K562 (cell line): ENCODE measurements around the gene JAG2. TPM values are rescaled to one million over a fixed set of nuclear protein-coding genes. Genes with fewer than 3 reads are reported as not detected.

Experiments used
- ATAC-seq: fragments of 200-7000 bp; cut with Tn5 transposase; 3 replicates; pipeline ENCODE4 v1.9.1; 2020; ENCODE audit warnings: moderate library complexity
- BruUV-seq: library from RNA; stranded (reverse); fragments of 400-500 nt; replicated peaks from 2 replicates; lab custom pipeline; 2021; lab: Mats Ljungman, UMichigan
- CTCF ChIA-PET: fragments of 300-600 bp; formaldehyde crosslinking; extraction: SDS; loops from one replicate; lab custom pipeline; 2021; ENCODE audit warnings: low intra/inter-chr PET ratio; lab: Yijun Ruan, JAX
- POLR2A ChIA-PET: fragments of 300-600, 350-650 bp; sonication (Branson Sonifier 250); formaldehyde crosslinking; extraction: SDS; loops from one replicate; lab custom pipeline; 2021; ENCODE audit warnings: antibody characterized with exemption, inconsistent platforms; lab: Yijun Ruan, JAX
- DNase-seq, 4 experiments: peaks; one replicate each; pipeline versions ENCODE4 v3.0.0 to v3.0.0-alpha.2; 2011 to 2018; ENCODE audit warnings: low spot score in 3 of 4, mixed read lengths in 3 of 4; ENCODE audit errors: extremely low read depth in 1 of 4
- FAIRE-seq: peaks from 2 replicates; lab custom pipeline; 2011; peaks lifted over from hg19 to GRCh38; lab: Jason Lieb, UNC
- H2AFZ ChIP-seq: 2 replicates; pipeline ENCODE4 v1.6.0; 2011; ENCODE audit warnings: low read depth, low read length, control low read depth, inconsistent platforms
- H3K27ac ChIP-seq: fragments of 200-600 bp; 3 replicates; pipeline ENCODE4 v1.8.0; 2011; ENCODE audit warnings: low read depth, mild to moderate bottlenecking, control low read depth, inconsistent platforms, low read length, moderate library complexity, mixed read lengths; ENCODE audit errors: extremely low read depth
- H3K27me3 ChIP-seq, 2 experiments: fragments of 300-600 bp in 1 of 2; 2 replicates in 1 of 2; 3 replicates in 1 of 2; pipeline versions ENCODE4 v1.6.0 to v1.8.0; 2011; ENCODE audit warnings: inconsistent platforms in 2 of 2, low read length in 2 of 2, mild to moderate bottlenecking in 1 of 2, mixed read lengths in 1 of 2, moderate library complexity in 1 of 2; ENCODE audit not compliant: control insufficient read depth in 2 of 2, insufficient read depth in 2 of 2
- H3K36me3 ChIP-seq: fragments of 300-600 bp; 3 replicates; pipeline ENCODE4 v1.8.0; 2011; ENCODE audit warnings: mild to moderate bottlenecking, low read length, inconsistent platforms; ENCODE audit not compliant: control insufficient read depth, insufficient read depth
- H3K4me1 ChIP-seq, 2 experiments: fragments of 200-600 bp in 1 of 2; replicated peaks in 1 of 2; 2 replicates in 1 of 2; 3 replicates in 1 of 2; pipeline versions ENCODE4 v1.5.1 to v1.8.0; 2011; ENCODE audit warnings: inconsistent platforms in 2 of 2, low read length in 2 of 2, mild to moderate bottlenecking in 1 of 2, mixed read lengths in 1 of 2, moderate library complexity in 1 of 2; ENCODE audit not compliant: control insufficient read depth in 2 of 2, insufficient read depth in 2 of 2
- H3K4me2 ChIP-seq: 2 replicates; pipeline ENCODE4 v1.6.1; 2011; ENCODE audit warnings: low read length, control low read depth, inconsistent platforms, mixed read lengths; ENCODE audit not compliant: insufficient read depth
- H3K4me3 ChIP-seq: fragments of 200-600 bp; sonication (generic), shearing (Covaris generic); 2 replicates; pipeline ENCODE4 v1.5.1; 2016; ENCODE audit warnings: control low read depth, inconsistent platforms
- H3K79me2 ChIP-seq: fragments of 200-600 bp; 3 replicates; pipeline ENCODE4 v1.8.0; 2011; ENCODE audit warnings: low read length, inconsistent platforms; ENCODE audit not compliant: control insufficient read depth, insufficient read depth
- H3K9ac ChIP-seq, 2 experiments: 2 replicates each; pipeline versions ENCODE4 v1.6.0 to v1.6.1; 2011; ENCODE audit warnings: low read depth in 2 of 2, low read length in 2 of 2, control low read depth in 1 of 2, inconsistent platforms in 1 of 2, mild to moderate bottlenecking in 1 of 2, mixed read lengths in 1 of 2; ENCODE audit not compliant: insufficient read depth in 1 of 2
- H3K9me1 ChIP-seq: one replicate; pipeline ENCODE4 v1.6.0; 2011; ENCODE audit warnings: inconsistent platforms, mild to moderate bottlenecking, low read length, moderate library complexity; ENCODE audit not compliant: control insufficient read depth, insufficient read depth
- H3K9me3 ChIP-seq: replicated peaks from 2 replicates; pipeline ENCODE4 v1.5.1; 2011; ENCODE audit warnings: low read depth, low read length, inconsistent platforms; ENCODE audit not compliant: control insufficient read depth, insufficient read depth
- H4K20me1 ChIP-seq: replicated peaks from 2 replicates; pipeline ENCODE4 v1.6.1; 2011; ENCODE audit warnings: low read length, inconsistent platforms, mixed read lengths; ENCODE audit not compliant: control insufficient read depth, insufficient read depth
- CREB5 ChIP-seq: fragments of 250-450 bp; sonication (Bioruptor Pico); IDR thresholded peaks from 2 replicates; pipeline ENCODE4 v1.5.0; 2020; ENCODE audit warnings: mild to moderate bottlenecking
- HINFP ChIP-seq: fragments of 450-650 bp; conservative IDR thresholded peaks from 2 replicates; pipeline ENCODE4 v1.6.1; 2016; ENCODE audit warnings: missing genetic modification characterization, low read depth, mild to moderate bottlenecking, control low read depth, missing compliant biosample characterization
- TAF7 ChIP-seq: fragments of 450-650 bp; IDR thresholded peaks from 2 replicates; pipeline ENCODE4 v1.6.1; 2016; ENCODE audit warnings: missing genetic modification characterization, missing compliant biosample characterization
- USF2 ChIP-seq: sonication (generic); formaldehyde crosslinking; IDR thresholded peaks from 2 replicates; pipeline ENCODE4 v1.5.0; 2020; ENCODE audit warnings: missing genetic modification reagents
- ZKSCAN3 ChIP-seq: fragments of 250-450 bp; sonication (Bioruptor Pico); IDR thresholded peaks from 2 replicates; pipeline ENCODE4 v1.4.0; 2020
- WGBS: fragments of 100-300 bp; shearing (Covaris generic); methylation state at CpG from one replicate; pipeline ENCODE4 v1.1.6; 2016; ENCODE audit warnings: low coverage, mixed read lengths; ENCODE audit not compliant: insufficient coverage; ENCODE audit errors: missing lambda C conversion rate; 5-methylcytosine and 5-hydroxymethylcytosine counted together
- in situ Hi-C: fragments of 300-500 bp; cut with MboI; formaldehyde crosslinking; loops from 4 replicates; pipeline ENCODE4 v1.15.0; 2018; ENCODE audit warnings: inconsistent platforms, mixed read lengths
- intact Hi-C: fragments of 100-400 bp; cut with micrococcal nuclease; formaldehyde crosslinking; loops from 2 replicates; pipeline ENCODE4 v1.14.2; 2022
- polyA plus RNA-seq, 8 experiments: library from polyadenylated mRNA; depleted of rRNA in 4 of 8; stranded (reverse) in 5 of 8; unstranded in 3 of 8; fragments of >200 nt; fragmentation: Nextera tagmentation in 2 of 8; fragmentation: Illumina TruSeq in 1 of 8; extraction: Ambion mirVana in 2 of 8; extraction: Trizol in 1 of 8; gene quantifications; 2 replicates each; pipeline versions ENCODE4 v1.2.1 to v1.2.3, GENCODE V29; 2011 to 2014; ENCODE audit warnings: inconsistent platforms in 1 of 8, missing spikeins in 1 of 8
- total RNA-seq, 7 experiments: library from RNA; depleted of rRNA in 6 of 7; stranded (reverse); fragments of >200 nt in 6 of 7; fragmentation: Illumina TruSeq in 2 of 7; extraction: Trizol in 2 of 7; gene quantifications; 2 replicates each; pipeline versions ENCODE4 v1.2.1 to v1.2.3, GENCODE V29; 2011 to 2021; ENCODE audit warnings: low replicate concordance in 1 of 7

Gene JAG2
- total and polyA plus RNA-seq, 9 of the 15 experiments (the other 6 are each of a cell fraction or from before 2014, with no cell fraction given) = 0.25 to 48.4 (median 8.6) TPM

- in situ Hi-C loops = no loop called here
- FAIRE-seq = no peak
- 96% methylated on average over 12 of the region's 40 CpGs for WGBS
- no peak overlapping the region for H3K4me2 ChIP-seq
- H3K4me3 ChIP-seq = no peak overlapping the region
- no peaks in the 10 kb centered on the region for H3K9me3 ChIP-seq
- peaks cover 0 to 4% of the 10 kb centered on the region in 2 experiments; a peak in 1 of 5 replicates for H3K4me1 ChIP-seq
- H3K27me3 ChIP-seq = no peaks in the 10 kb centered on the region
- no peaks in the 10 kb centered on the region for H4K20me1 ChIP-seq
- ChIA-PET CTCF (no interaction called here), POLR2A (interaction anchor here (0.5 kb wide), 1 partner anchor 18 kb away, joined by 3 read pairs; no protein-coding TSS in a partner anchor)
- TF ChIP-seq CREB5 (CRISPR knock-in tag) = no peak
- no peak for TF ChIP-seq HINFP (tag)
- TF ChIP-seq USF2 (CRISPR knock-in tag) = no peak
- no peak for TF ChIP-seq ZKSCAN3 (CRISPR knock-in tag)
- no peak for TF ChIP-seq TAF7 (tag)
- BruUV-seq = no TSS peak
- H3K36me3 ChIP-seq = peaks cover 47% of the 10 kb centered on the region; the same call in 1 of the 3 replicates
- no peak for ATAC-seq
- no peaks in the 10 kb centered on the region for H3K79me2 ChIP-seq
- intact Hi-C loops = no loop called here
- no peaks in the 10 kb centered on the region for H3K9me1 ChIP-seq
- H2AFZ ChIP-seq = no peak overlapping the region
- no peak overlapping the region for H3K9ac ChIP-seq
- DNase-seq = no peak
- no peak overlapping the region for H3K27ac ChIP-seq
Observed at GRCh38 chr14:105146181-105146975, 22.2 kb downstream of the JAG2 start.
